Esophagus muscularis mucosa (tissue), 4 donors: ENCODE measurements around the gene MAFB.

Experiments
- EP300 ChIP-seq: sonication (generic); formaldehyde crosslinking; IDR thresholded peaks from one replicate; pipeline ENCODE4 v1.6.1; 2017; ENCODE audit warnings: antibody characterized with exemption
- POLR2A ChIP-seq: fragments of 450-650 bp; IDR thresholded peaks from one replicate; pipeline ENCODE4 v1.6.1; 2017; ENCODE audit warnings: antibody characterized with exemption, moderate library complexity, mild to moderate bottlenecking, low read depth
- TF ChIP-seq, protein P1 (sequence below), 3 experiments: fragments of 200-600 bp in 2 of 3; fragments of 450-650 bp in 1 of 3; sonication (generic) in 2 of 3; IDR thresholded peaks; one replicate each; pipeline ENCODE4 v1.5.1; 2017 to 2019; ENCODE audit warnings: antibody characterized with exemption in 3 of 3, mild to moderate bottlenecking in 2 of 3, moderate library complexity in 1 of 3

GRCh38 chr20:40675599-40676221 lies 13.3 kb downstream of the MAFB start:
- TF ChIP-seq, protein P1, sequence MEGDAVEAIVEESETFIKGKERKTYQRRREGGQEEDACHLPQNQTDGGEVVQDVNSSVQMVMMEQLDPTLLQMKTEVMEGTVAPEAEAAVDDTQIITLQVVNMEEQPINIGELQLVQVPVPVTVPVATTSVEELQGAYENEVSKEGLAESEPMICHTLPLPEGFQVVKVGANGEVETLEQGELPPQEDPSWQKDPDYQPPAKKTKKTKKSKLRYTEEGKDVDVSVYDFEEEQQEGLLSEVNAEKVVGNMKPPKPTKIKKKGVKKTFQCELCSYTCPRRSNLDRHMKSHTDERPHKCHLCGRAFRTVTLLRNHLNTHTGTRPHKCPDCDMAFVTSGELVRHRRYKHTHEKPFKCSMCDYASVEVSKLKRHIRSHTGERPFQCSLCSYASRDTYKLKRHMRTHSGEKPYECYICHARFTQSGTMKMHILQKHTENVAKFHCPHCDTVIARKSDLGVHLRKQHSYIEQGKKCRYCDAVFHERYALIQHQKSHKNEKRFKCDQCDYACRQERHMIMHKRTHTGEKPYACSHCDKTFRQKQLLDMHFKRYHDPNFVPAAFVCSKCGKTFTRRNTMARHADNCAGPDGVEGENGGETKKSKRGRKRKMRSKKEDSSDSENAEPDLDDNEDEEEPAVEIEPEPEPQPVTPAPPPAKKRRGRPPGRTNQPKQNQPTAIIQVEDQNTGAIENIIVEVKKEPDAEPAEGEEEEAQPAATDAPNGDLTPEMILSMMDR (IDR thresholded peaks at IDR 0.05): no peak
- TF ChIP-seq POLR2A (no peak), EP300 (no peak)
